PC-3 (cell line): ENCODE results near the gene KCNC2. TPM values are rescaled to one million over a fixed set of nuclear protein-coding genes. Genes with fewer than 3 reads are reported as not detected.

Experiments used
- ATAC-seq: fragments of 200-7000 bp; cut with Tn5 transposase; 2 replicates; pipeline ENCODE4 v1.9.1; 2020; ENCODE audit warnings: mild to moderate bottlenecking, moderate library complexity
- BruUV-seq: library from RNA; stranded (reverse); fragments of 400-500 nt; replicated peaks from 2 replicates; lab custom pipeline; 2021; lab: Mats Ljungman, UMichigan
- CTCF ChIA-PET: fragments of 300-600 bp; sonication (Branson Sonifier 250); formaldehyde crosslinking; loops from one replicate; lab custom pipeline; 2022; ENCODE audit warnings: antibody characterized with exemption; lab: Charles Lee
- POLR2A ChIA-PET: fragments of 300-600 bp; sonication (Branson Sonifier 250); formaldehyde crosslinking; loops from one replicate; lab custom pipeline; 2022; ENCODE audit warnings: antibody characterized with exemption; ENCODE audit not compliant: unreplicated experiment; lab: Charles Lee
- DNase-seq: peaks from one replicate; pipeline ENCODE4 v3.0.0-alpha.2; 2015
- H2AFZ ChIP-seq: fragments of 300-600 bp; sonication (generic); 2 replicates; pipeline ENCODE4 v1.6.0; 2016; ENCODE audit warnings: antibody characterized with exemption, low read length
- H3F3A ChIP-seq: fragments of 300-600 bp; sonication (generic); one replicate; pipeline ENCODE4 v1.6.0; 2017; ENCODE audit warnings: antibody characterized with exemption, low read length, control low read depth, mild to moderate bottlenecking; ENCODE audit not compliant: unreplicated experiment
- H3K27ac ChIP-seq: fragments of 300-600 bp; sonication (generic); 2 replicates; pipeline ENCODE4 v1.5.1; 2016; ENCODE audit warnings: mild to moderate bottlenecking, low read length
- H3K27me3 ChIP-seq: fragments of 300-600 bp; sonication (generic); 2 replicates; pipeline ENCODE4 v1.6.1; 2016; ENCODE audit warnings: low read length, mixed read lengths
- H3K36me3 ChIP-seq: fragments of 300-600 bp; sonication (generic); 2 replicates; pipeline ENCODE4 v1.6.1; 2016; ENCODE audit warnings: low read depth, mixed run types, low read length, mixed read lengths
- H3K4me1 ChIP-seq: fragments of 300-600 bp; sonication (generic); 2 replicates; pipeline ENCODE4 v1.5.1; 2016; ENCODE audit warnings: low read length; ENCODE audit not compliant: insufficient read depth
- H3K4me2 ChIP-seq: fragments of 300-600 bp; sonication (generic); 2 replicates; pipeline ENCODE4 v1.6.0; 2016; ENCODE audit warnings: low read length
- H3K4me3 ChIP-seq: fragments of 300-600 bp; sonication (generic); 2 replicates; pipeline ENCODE4 v1.5.1; 2016; ENCODE audit warnings: mild to moderate bottlenecking, low read length, mixed read lengths
- H3K79me2 ChIP-seq: fragments of 300-600 bp; sonication (generic); 2 replicates; pipeline ENCODE4 v1.6.1; 2017; ENCODE audit warnings: low read length, mixed read lengths
- H3K9ac ChIP-seq: fragments of 300-600 bp; sonication (generic); 2 replicates; pipeline ENCODE4 v1.6.0; 2016; ENCODE audit warnings: mild to moderate bottlenecking, low read length
- H3K9me2 ChIP-seq: fragments of 300-600 bp; sonication (generic); replicated peaks from 2 replicates; pipeline ENCODE4 v1.6.1; 2016; ENCODE audit warnings: mixed run types, low read length, mixed read lengths
- H3K9me3 ChIP-seq: fragments of 300-600 bp; sonication (generic); 2 replicates; pipeline ENCODE4 v1.6.1; 2016; ENCODE audit warnings: low read length, mixed read lengths
- H4K20me1 ChIP-seq: fragments of 300-600 bp; sonication (generic); 2 replicates; pipeline ENCODE4 v1.6.1; 2016; ENCODE audit warnings: low read length, mixed read lengths
- CTCF ChIP-seq: fragments of 300-600 bp; sonication (generic); conservative IDR thresholded peaks from 2 replicates; pipeline ENCODE4 v1.5.1; 2017; ENCODE audit warnings: antibody characterized with exemption, low read depth, mild to moderate bottlenecking, low read length
- EZH2 ChIP-seq: fragments of 300-600 bp; sonication (generic); IDR thresholded peaks from one replicate; pipeline ENCODE4 v1.6.1; 2017; ENCODE audit warnings: antibody characterized with exemption, mild to moderate bottlenecking, low read length; ENCODE audit not compliant: unreplicated experiment
- EZH2phosphoT487 ChIP-seq: fragments of 300-600 bp; sonication (generic); IDR thresholded peaks from 2 replicates; pipeline ENCODE4 v1.6.1; 2018; ENCODE audit warnings: mild to moderate bottlenecking, antibody characterized with exemption, low read length, borderline replicate concordance
- intact Hi-C: fragments of 100-400 bp; cut with micrococcal nuclease; formaldehyde crosslinking; loops from 2 replicates; pipeline ENCODE4 v1.9.0; 2023
- total RNA-seq: library from RNA; depleted of rRNA; stranded (reverse); fragments of >200 nt; gene quantifications from 2 replicates; pipeline ENCODE4 v1.2.3, GENCODE V29; 2014

Gene KCNC2
- total RNA-seq, 1 experiment from 2014 or later, result not detected

DNA sequence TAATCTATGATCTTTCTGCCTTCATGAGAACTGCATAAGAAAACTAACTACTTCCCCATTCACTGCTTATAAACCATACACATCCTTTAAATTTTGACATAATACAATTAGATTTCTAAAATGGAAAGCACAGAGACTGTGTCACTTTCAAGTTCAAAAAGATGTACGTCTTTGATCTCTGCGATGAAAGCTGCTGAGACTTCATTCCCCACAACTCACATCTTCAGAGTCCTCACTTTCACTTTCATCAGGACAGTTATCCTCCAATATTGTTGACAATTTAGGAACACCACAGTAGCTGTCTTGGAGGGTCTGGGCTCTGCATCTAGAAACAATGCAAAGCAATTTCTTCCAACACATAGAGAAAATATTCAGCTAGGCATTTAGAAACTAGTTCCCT is 47.9 kb upstream of the KCNC2 start:
- no peaks in the 10 kb centered on the region for H3K9me2 ChIP-seq
- no peaks in the 10 kb centered on the region for H3K27me3 ChIP-seq
- DNase-seq, result no peak
- H3K27ac ChIP-seq, result no peak overlapping the region
- ChIA-PET POLR2A (no interaction called here), CTCF (no interaction called here)
- no peak for ATAC-seq
- H3K4me3 ChIP-seq, result no peak overlapping the region
- no peaks in the 10 kb centered on the region for H3K9me3 ChIP-seq
- H3K4me1 ChIP-seq, result no peaks in the 10 kb centered on the region
- no peak overlapping the region for H3K9ac ChIP-seq
- TF ChIP-seq CTCF, result no peak
- TF ChIP-seq EZH2phosphoT487, result no peak
- no peak for TF ChIP-seq EZH2
- intact Hi-C loops, result no loop called here
- no peaks in the 10 kb centered on the region for H4K20me1 ChIP-seq
- no TSS peak for BruUV-seq
- no peak overlapping the region for H3K4me2 ChIP-seq
- H3F3A ChIP-seq, result no peaks in the 10 kb centered on the region
- no peaks in the 10 kb centered on the region for H3K79me2 ChIP-seq
- no peaks in the 10 kb centered on the region for H3K36me3 ChIP-seq
- H2AFZ ChIP-seq, result no peak overlapping the region

GRCh38 chr12:75245108-75245507 is 35.5 kb upstream of the KCNC2 start:
- BruUV-seq, result no TSS peak

More at GRCh38 chr12:75245108-75245507, 35.5 kb upstream of the KCNC2 start:
- Histone ChIP-seq H2AFZ (no peak overlapping the region), H3K9me2 (no peaks in the 10 kb centered on the region), H3K4me2 (no peak overlapping the region), H3K36me3 (no peaks in the 10 kb centered on the region), H3K9ac (no peak overlapping the region), H4K20me1 (no peaks in the 10 kb centered on the region), H3K27ac (no peak overlapping the region), H3F3A (no peaks in the 10 kb centered on the region), H3K4me1 (no peaks in the 10 kb centered on the region), H3K79me2 (no peaks in the 10 kb centered on the region), H3K9me3 (0 out of 2 replicates have a peak, but pooled peaks cover 6% of the 10 kb centered on the region), H3K27me3 (no peaks in the 10 kb centered on the region), H3K4me3 (no peak overlapping the region)
- DNase-seq (no peak), ATAC-seq (no peak)
- intact Hi-C loops, result no loop called here
- CTCF ChIA-PET, result interaction anchor here (0.7 kb wide), 1 partner anchor 169 kb away, joined by 4 read pairs; no protein-coding TSS in a partner anchor
- TF ChIP-seq EZH2phosphoT487, result no peak
- no peak for TF ChIP-seq CTCF
- POLR2A ChIA-PET, result no interaction called here
